Liver (tissue), 3 donors: Measurements from ENCODE around the gene GLS.

ENCODE experiments used
- CTCF ChIP-seq: fragments of 150-350 bp; IDR thresholded peaks from 2 replicates; pipeline ENCODE4 v1.5.1; 2017; ENCODE audit warnings: improper control_type of control experiment, low read depth, low read length; ENCODE audit not compliant: missing input control
- EGR1 ChIP-seq, 2 donors: IDR thresholded peaks; 2 replicates each; pipeline ENCODE4 v1.6.1; 2016 to 2018; ENCODE audit warnings: antibody characterized with exemption in 2 of 2, low read depth in 2 of 2
- GABPA ChIP-seq, 2 donors: IDR thresholded peaks in 1 of 2; conservative IDR thresholded peaks in 1 of 2; 2 replicates each; pipeline ENCODE4 v1.6.1; 2016; ENCODE audit warnings: antibody characterized with exemption in 2 of 2, mild to moderate bottlenecking in 1 of 2, moderate library complexity in 1 of 2
- HNF4G ChIP-seq: IDR thresholded peaks from 2 replicates; pipeline ENCODE4 v1.6.1; 2016; ENCODE audit warnings: antibody characterized with exemption
- JUND ChIP-seq, 2 donors: IDR thresholded peaks; 2 replicates each; pipeline ENCODE4 v1.6.1; 2016; ENCODE audit warnings: antibody characterized with exemption in 2 of 2
- MAX ChIP-seq: IDR thresholded peaks from 2 replicates; pipeline ENCODE4 v1.6.1; 2016; ENCODE audit warnings: antibody characterized with exemption
- REST ChIP-seq: IDR thresholded peaks from 2 replicates; pipeline ENCODE4 v1.6.1; 2016; ENCODE audit warnings: antibody characterized with exemption, mild to moderate bottlenecking
- RXRA ChIP-seq, 2 donors: IDR thresholded peaks; 2 replicates each; pipeline ENCODE4 v1.6.1; 2017 to 2018; ENCODE audit warnings: antibody characterized with exemption in 2 of 2, mild to moderate bottlenecking in 1 of 2
- SP1 ChIP-seq: IDR thresholded peaks from 2 replicates; pipeline ENCODE4 v1.6.1; 2018; ENCODE audit warnings: antibody characterized with exemption, mild to moderate bottlenecking
- TAF1 ChIP-seq: conservative IDR thresholded peaks from 2 replicates; pipeline ENCODE4 v1.6.1; 2016; ENCODE audit warnings: antibody characterized with exemption, mild to moderate bottlenecking
- ZBTB33 ChIP-seq: IDR thresholded peaks from 2 replicates; pipeline ENCODE4 v1.6.1; 2016; ENCODE audit warnings: antibody characterized with exemption
- donor health status: healthy.
- donor health status: healthy.

GRCh38 chr2:190858817-190859216 lies 21.8 kb upstream of the GLS start:
- no peak for TF ChIP-seq EGR1 (IDR thresholded peaks at IDR 0.05; ENCODE audit: low read depth in 2 of 2)
- no peak for TF ChIP-seq CTCF
- TF ChIP-seq REST = no peak
- no peak for TF ChIP-seq MAX
- TF ChIP-seq GABPA (IDR thresholded peaks at IDR 0.05 in 1 of 2, conservative IDR thresholded peaks at IDR 0.05 in 1 of 2) = no peak
- no peak for TF ChIP-seq SP1
- no peak for TF ChIP-seq ZBTB33
- TF ChIP-seq RXRA (IDR thresholded peaks at IDR 0.05) = no peak
- no peak for TF ChIP-seq JUND (IDR thresholded peaks at IDR 0.05)
- TF ChIP-seq HNF4G = no peak
- TF ChIP-seq TAF1 = no peak
